ENCODE results near the gene MAN1A1. TPM values are rescaled to one million over a fixed set of nuclear protein-coding genes. Genes with fewer than 3 reads are reported as not detected.

Gene MAN1A1
- total RNA-seq, 1 donor = 104 TPM

- H3K4me3 ChIP-seq (ENCODE audit: low read depth, low read length) = no peak overlapping the region
- no peak for TF ChIP-seq CTCF (IDR thresholded peaks at IDR 0.05; ENCODE audit: insufficient read depth, low read depth, low read length)
- DNase-seq (ENCODE audit: low read depth) = no peak
These were observed 175.5 kb downstream of the MAN1A1 start for GRCh38 chr6:119174085-119174445.

- TF ChIP-seq CTCF (IDR thresholded peaks at IDR 0.05; ENCODE audit: insufficient read depth, low read depth, low read length) = no peak
- H3K4me3 ChIP-seq (ENCODE audit: low read depth, low read length) = no peak overlapping the region
- no peak for DNase-seq (ENCODE audit: low read depth)
These were observed 176.1 kb downstream of the MAN1A1 start for GRCh38 chr6:119173249-119174084.

GRCh38 chr6:119172824-119173223 is 176.7 kb downstream of the MAN1A1 start:
- DNase-seq (ENCODE audit: low read depth) = peak; percentile 73
- no peak overlapping the region for H3K4me3 ChIP-seq (ENCODE audit: low read depth, low read length)
- TF ChIP-seq CTCF (IDR thresholded peaks at IDR 0.05; ENCODE audit: insufficient read depth, low read depth, low read length) = no peak

GRCh38 chr6:119171864-119172588 is 177.5 kb downstream of the MAN1A1 start:
- TF ChIP-seq CTCF (IDR thresholded peaks at IDR 0.05; ENCODE audit: insufficient read depth, low read depth, low read length) = no peak

GRCh38 chr6:119171088-119171841 is 178.3 kb downstream of the MAN1A1 start:
- no peak for TF ChIP-seq CTCF (IDR thresholded peaks at IDR 0.05; ENCODE audit: insufficient read depth, low read depth, low read length)
- H3K4me3 ChIP-seq (ENCODE audit: low read depth, low read length) = no peak overlapping the region

More at GRCh38 chr6:119171864-119172588, 177.5 kb downstream of the MAN1A1 start:
- H3K4me3 ChIP-seq (ENCODE audit: low read depth, low read length) = no peak overlapping the region
- no peak for DNase-seq (ENCODE audit: low read depth)

GRCh38 chr6:119170447-119171087 is 179.0 kb downstream of the MAN1A1 start:
- no peak for TF ChIP-seq CTCF (IDR thresholded peaks at IDR 0.05; ENCODE audit: insufficient read depth, low read depth, low read length)

More at GRCh38 chr6:119171088-119171841, 178.3 kb downstream of the MAN1A1 start:
- DNase-seq (ENCODE audit: low read depth) = no peak

More at GRCh38 chr6:119170447-119171087, 179.0 kb downstream of the MAN1A1 start:
- DNase-seq (ENCODE audit: low read depth) = peak; percentile 31
- H3K4me3 ChIP-seq (ENCODE audit: low read depth, low read length) = no peak overlapping the region
